ENCODE results near the gene DHRSX. TPM values are rescaled to one million over a fixed set of nuclear protein-coding genes. Genes with fewer than 3 reads are reported as not detected.
"Not testable (repeated sequence)": the region's sequence is repeated elsewhere in the genome, so short reads cannot be mapped to it uniquely, and the experiment has no call there.

DHRSX gene
- total and polyA plus RNA-seq, 9 donors = 12.2 to 25.9 (median 20.4) TPM

DNA sequence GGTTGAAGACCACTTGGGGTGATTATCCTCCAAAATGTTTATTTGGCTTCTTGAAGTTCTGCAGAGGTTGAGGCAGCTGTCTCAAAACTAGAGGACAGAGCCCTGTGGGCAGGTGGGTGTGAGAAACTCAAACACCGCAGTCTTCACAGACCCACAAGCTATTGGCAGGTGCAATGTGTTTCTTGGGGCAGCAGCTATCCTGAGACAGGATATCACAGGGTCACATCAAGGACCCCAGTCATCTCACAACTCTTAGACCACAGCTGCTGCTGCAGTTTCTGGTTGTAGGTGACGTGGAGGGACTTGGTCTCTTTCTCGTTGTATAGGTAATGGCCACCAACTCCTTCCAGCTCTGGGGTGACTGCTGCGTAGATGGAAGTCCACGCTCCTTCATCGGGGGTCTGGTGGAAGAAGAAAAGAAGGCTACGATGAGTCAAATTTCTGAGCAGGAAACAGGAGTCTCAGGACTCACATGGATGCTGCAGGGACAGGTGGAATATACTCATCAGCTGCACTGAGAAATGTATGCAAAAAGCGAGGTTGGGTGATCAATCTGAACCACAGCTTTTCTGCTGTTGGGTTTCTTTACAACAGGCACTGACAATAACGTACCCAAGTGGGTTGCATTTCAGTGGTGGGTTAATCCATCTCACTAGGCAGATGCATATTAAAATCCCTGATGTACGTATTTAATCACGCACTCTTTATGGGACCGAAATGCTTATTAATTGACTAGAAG is 279.8 kb downstream of the DHRSX start:
- Histone ChIP-seq H3K27ac (no peak overlapping the region), H3K36me3 (no peaks in the 10 kb centered on the region), H3K9me3 (peaks cover 4 to 27% of the 10 kb centered on the region in 2 donors), H3K4me1 (ENCODE audit: insufficient read depth) (no peaks in the 10 kb centered on the region), H3K4me3 (no peak overlapping the region), H3K27me3 (no peaks in the 10 kb centered on the region)
- TF ChIP-seq, protein P1, sequence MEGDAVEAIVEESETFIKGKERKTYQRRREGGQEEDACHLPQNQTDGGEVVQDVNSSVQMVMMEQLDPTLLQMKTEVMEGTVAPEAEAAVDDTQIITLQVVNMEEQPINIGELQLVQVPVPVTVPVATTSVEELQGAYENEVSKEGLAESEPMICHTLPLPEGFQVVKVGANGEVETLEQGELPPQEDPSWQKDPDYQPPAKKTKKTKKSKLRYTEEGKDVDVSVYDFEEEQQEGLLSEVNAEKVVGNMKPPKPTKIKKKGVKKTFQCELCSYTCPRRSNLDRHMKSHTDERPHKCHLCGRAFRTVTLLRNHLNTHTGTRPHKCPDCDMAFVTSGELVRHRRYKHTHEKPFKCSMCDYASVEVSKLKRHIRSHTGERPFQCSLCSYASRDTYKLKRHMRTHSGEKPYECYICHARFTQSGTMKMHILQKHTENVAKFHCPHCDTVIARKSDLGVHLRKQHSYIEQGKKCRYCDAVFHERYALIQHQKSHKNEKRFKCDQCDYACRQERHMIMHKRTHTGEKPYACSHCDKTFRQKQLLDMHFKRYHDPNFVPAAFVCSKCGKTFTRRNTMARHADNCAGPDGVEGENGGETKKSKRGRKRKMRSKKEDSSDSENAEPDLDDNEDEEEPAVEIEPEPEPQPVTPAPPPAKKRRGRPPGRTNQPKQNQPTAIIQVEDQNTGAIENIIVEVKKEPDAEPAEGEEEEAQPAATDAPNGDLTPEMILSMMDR (IDR thresholded peaks at IDR 0.05) = no peak
- TF ChIP-seq EP300 (IDR thresholded peaks at IDR 0.05) (no peak), POLR2A (IDR thresholded peaks at IDR 0.05) (no peak)
- intact Hi-C loops (cut with DNase I) = no loop called here
- no peak for DNase-seq
- 91 to 98% (median 97%) methylated on average over 12 of the region's 12 CpGs for WGBS, 3 donors

DNA sequence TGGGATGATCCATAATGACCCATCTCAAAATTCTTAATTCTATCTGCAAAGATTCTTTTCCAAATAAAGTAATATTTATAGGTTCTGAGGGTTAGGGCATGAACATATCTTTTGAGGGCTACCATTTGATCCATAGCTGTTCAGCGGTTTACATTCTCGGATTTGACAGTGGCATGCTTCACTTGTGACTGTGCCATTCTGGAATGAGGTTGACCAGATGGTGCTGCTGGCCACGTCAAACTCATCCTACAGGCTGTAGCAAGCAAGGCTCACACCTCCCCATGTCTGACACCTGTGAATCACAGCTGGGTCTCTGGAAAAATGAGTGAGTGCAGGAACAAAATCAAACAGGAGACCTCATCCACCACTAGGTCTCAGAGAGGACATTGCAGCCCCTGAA is 280.5 kb downstream of the DHRSX start:
- H3K27me3 ChIP-seq = no peaks in the 10 kb centered on the region
- no peak overlapping the region for H3K27ac ChIP-seq
- WGBS, 3 donors = 92 to 97% (median 94%) methylated on average over 3 of the region's 3 CpGs
- DNase-seq = no peak
- H3K9me3 ChIP-seq = peaks cover 4 to 27% of the 10 kb centered on the region in 2 donors
- intact Hi-C loops (cut with DNase I) = no loop called here
- no peaks in the 10 kb centered on the region for H3K36me3 ChIP-seq
- TF ChIP-seq, protein P1 (IDR thresholded peaks at IDR 0.05) = no peak
- TF ChIP-seq EP300 (IDR thresholded peaks at IDR 0.05) (no peak), POLR2A (IDR thresholded peaks at IDR 0.05) (no peak)
- H3K4me3 ChIP-seq = no peak overlapping the region
- no peaks in the 10 kb centered on the region for H3K4me1 ChIP-seq (ENCODE audit: insufficient read depth)

DNA sequence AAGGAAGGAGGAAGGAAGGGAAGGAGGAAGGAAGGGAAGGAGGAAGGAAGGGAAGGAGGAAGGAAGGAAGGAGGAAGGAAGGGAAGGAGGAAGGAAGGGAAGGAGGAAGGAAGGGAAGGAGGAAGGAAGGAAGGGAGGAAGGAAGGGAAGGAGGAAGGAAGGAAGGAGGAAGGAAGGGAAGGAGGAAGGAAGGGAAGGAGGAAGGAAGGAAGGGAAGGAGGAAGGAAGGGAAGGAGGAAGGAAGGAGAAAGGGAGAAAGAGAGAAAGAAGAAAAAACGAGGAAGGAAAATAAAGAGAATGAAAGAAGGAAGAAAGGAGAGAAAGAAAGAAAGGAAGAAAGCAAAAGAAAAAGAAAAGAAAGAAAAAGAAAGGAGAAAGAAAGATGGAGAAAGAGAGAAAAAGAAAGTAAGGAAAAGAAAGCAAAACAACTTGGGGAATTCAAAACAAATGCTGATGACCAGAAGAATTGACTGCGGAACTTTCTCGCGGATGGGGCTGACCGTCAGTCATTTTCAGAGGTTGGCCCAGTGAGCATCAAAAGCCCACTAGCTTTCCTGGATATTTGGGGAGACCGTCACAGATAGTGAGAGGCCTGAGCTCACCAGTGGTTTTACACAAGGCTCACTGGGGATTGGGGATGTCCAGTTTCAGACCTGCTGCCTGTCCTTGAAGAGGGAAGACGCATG is 286.5 kb downstream of the DHRSX start:
- intact Hi-C loops (cut with DNase I); H3K27ac ChIP-seq; H3K4me1 ChIP-seq (ENCODE audit: insufficient read depth); DNase-seq; H3K36me3 ChIP-seq; H3K27me3 ChIP-seq; H3K4me3 ChIP-seq: not testable (repeated sequence)
- peaks cover 0 to 14% of the 10 kb centered on the region in 2 donors for H3K9me3 ChIP-seq
- WGBS, 3 donors = 92 to 96% (median 93%) methylated on average over 7 of the region's 7 CpGs

DNA sequence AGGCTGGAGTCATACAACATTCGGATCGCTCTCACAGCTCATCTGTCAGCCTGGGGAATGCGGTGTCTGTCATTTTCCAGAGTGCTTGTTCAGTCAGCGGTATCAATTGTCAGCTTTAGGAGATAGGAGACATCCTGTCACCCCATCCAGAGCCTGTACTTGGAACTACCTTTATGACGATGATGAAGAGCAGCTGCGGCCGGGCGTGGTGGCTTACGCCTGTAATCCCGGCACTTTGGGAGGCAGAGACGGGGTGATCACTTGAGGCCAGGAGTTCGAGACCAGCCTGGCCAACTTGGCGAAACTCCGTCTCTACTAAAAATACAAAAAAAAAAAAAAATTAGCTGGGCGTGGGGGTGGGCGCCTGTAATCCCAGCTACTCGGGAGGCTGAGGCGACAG is 289.1 kb downstream of the DHRSX start:
- intact Hi-C loops (cut with DNase I) = not testable (repeated sequence)

DNA sequence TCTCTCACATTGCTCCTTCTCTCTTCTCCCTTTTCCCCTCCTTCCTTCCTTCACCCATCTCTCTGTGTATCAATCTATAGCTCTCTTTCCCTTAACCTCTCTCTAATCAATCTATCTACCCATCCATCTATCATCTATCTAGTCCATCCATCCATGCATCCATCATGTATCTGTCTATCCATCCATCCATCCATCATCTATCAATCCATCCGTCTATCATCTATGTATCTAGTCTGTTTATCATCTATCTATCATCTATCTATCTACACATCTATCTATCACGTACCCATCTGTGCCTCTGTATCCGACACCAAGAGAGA is 307.5 kb downstream of the DHRSX start:
- no peak for DNase-seq
- Histone ChIP-seq H3K9me3 (no peaks in the 10 kb centered on the region), H3K4me1 (ENCODE audit: insufficient read depth) (no peaks in the 10 kb centered on the region), H3K27ac (no peak overlapping the region), H3K36me3 (no peaks in the 10 kb centered on the region), H3K4me3 (no peak overlapping the region), H3K27me3 (no peaks in the 10 kb centered on the region)
- WGBS, 3 donors = 94 to 98% (median 94%) methylated on average over 3 of the region's 3 CpGs
- TF ChIP-seq POLR2A (IDR thresholded peaks at IDR 0.05) (no peak), EP300 (IDR thresholded peaks at IDR 0.05) (no peak)
- TF ChIP-seq, protein P1 (IDR thresholded peaks at IDR 0.05) = no peak
- intact Hi-C loops (cut with DNase I) = no loop called here

More for the DNA sequence above, 289.1 kb downstream of the DHRSX start:
- 85 to 90% (median 90%) methylated on average over 18 of the region's 18 CpGs for WGBS, 3 donors
- not testable (repeated sequence) for H3K27me3 ChIP-seq; H3K36me3 ChIP-seq; H3K9me3 ChIP-seq; DNase-seq; H3K4me3 ChIP-seq; H3K27ac ChIP-seq; H3K4me1 ChIP-seq (ENCODE audit: insufficient read depth)
